HepG2 (cell line): ENCODE measurements around the gene RING1. TPM values are rescaled to one million over a fixed set of nuclear protein-coding genes. Genes with fewer than 3 reads are reported as not detected.

ENCODE experiments used
- ATAC-seq: fragments of 200-7000 bp; cut with Tn5 transposase; 3 replicates; pipeline ENCODE4 v1.9.1; 2020; ENCODE audit warnings: mild to moderate bottlenecking, moderate library complexity
- BruUV-seq: library from RNA; stranded (reverse); fragments of 400-500 nt; replicated peaks from 2 replicates; lab custom pipeline; 2021; lab: Mats Ljungman, UMichigan
- CTCF ChIA-PET: fragments of 300-600 bp; formaldehyde crosslinking; extraction: SDS; loops from one replicate; lab custom pipeline; 2021; ENCODE audit warnings: low total read pairs, inconsistent platforms, low intra/inter-chr PET ratio; lab: Yijun Ruan, JAX
- POLR2A ChIA-PET: fragments of 350-600 bp; sonication (Branson Sonifier 250); formaldehyde crosslinking; loops from one replicate; lab custom pipeline; 2020; ENCODE audit warnings: antibody characterized with exemption, inconsistent platforms; lab: Yijun Ruan, JAX
- DNase-seq: peaks from one replicate; pipeline ENCODE4 v3.0.0-alpha.2; 2015; ENCODE audit warnings: low spot score
- FAIRE-seq: peaks from 3 replicates; lab custom pipeline; 2011; peaks lifted over from hg19 to GRCh38; lab: Jason Lieb, UNC
- H2AFZ ChIP-seq: one replicate; pipeline ENCODE4 v1.6.1; 2011; ENCODE audit warnings: low read length, inconsistent platforms
- H3K27ac ChIP-seq: fragments of 300-600 bp; 3 replicates; pipeline ENCODE4 v1.8.0; 2011; ENCODE audit warnings: mixed run types, mild to moderate bottlenecking, mixed read lengths, low read length, inconsistent platforms; ENCODE audit not compliant: insufficient read depth; ENCODE audit errors: extremely low read length
- H3K27me3 ChIP-seq, 2 experiments: fragments of 200-600 bp in 1 of 2; 2 replicates in 1 of 2; 3 replicates in 1 of 2; pipeline versions ENCODE4 v1.6.0 to v1.8.0; 2011; ENCODE audit warnings: low read length in 2 of 2, mild to moderate bottlenecking in 2 of 2, moderate library complexity in 2 of 2, inconsistent platforms in 1 of 2; ENCODE audit not compliant: insufficient read depth in 2 of 2, control insufficient read depth in 1 of 2
- H3K36me3 ChIP-seq, 2 experiments: fragments of 200-600 bp in 1 of 2; replicated peaks in 1 of 2; 2 replicates in 1 of 2; 3 replicates in 1 of 2; pipeline versions ENCODE4 v1.5.1 to v1.8.0; 2011; ENCODE audit warnings: low read length in 2 of 2, inconsistent platforms in 1 of 2; ENCODE audit not compliant: insufficient read depth in 2 of 2, control insufficient read depth in 1 of 2
- H3K4me1 ChIP-seq: 2 replicates; pipeline ENCODE4 v1.5.1; 2012; ENCODE audit warnings: low read length, inconsistent platforms; ENCODE audit not compliant: insufficient read depth
- H3K4me2 ChIP-seq: 2 replicates; pipeline ENCODE4 v1.6.0; 2011; ENCODE audit warnings: low read depth, low read length, inconsistent platforms
- H3K4me3 ChIP-seq, 3 experiments: fragments of 200-600 bp in 1 of 3; sonication (generic), shearing (Covaris generic) in 1 of 3; replicated peaks in 1 of 3; 2 replicates each; pipeline ENCODE4 v1.5.1; 2011 to 2016; ENCODE audit warnings: low read length in 3 of 3, inconsistent platforms in 2 of 3, low read depth in 2 of 3, mild to moderate bottlenecking in 2 of 3, control low read depth in 1 of 3, mixed read lengths in 1 of 3; ENCODE audit not compliant: insufficient read depth in 1 of 3
- H3K79me2 ChIP-seq: one replicate; pipeline ENCODE4 v1.6.1; 2011; ENCODE audit warnings: low read length, inconsistent platforms; ENCODE audit not compliant: insufficient read depth
- H3K9ac ChIP-seq: 2 replicates; pipeline ENCODE4 v1.6.0; 2011; ENCODE audit warnings: mild to moderate bottlenecking, low read depth, low read length, inconsistent platforms; ENCODE audit not compliant: insufficient read depth
- H3K9me3 ChIP-seq: 2 replicates; pipeline ENCODE4 v1.5.1; 2012; ENCODE audit warnings: mild to moderate bottlenecking, low read length
- H4K20me1 ChIP-seq: 2 replicates; pipeline ENCODE4 v1.6.0; 2011; ENCODE audit warnings: inconsistent platforms, mild to moderate bottlenecking, low read length, moderate library complexity; ENCODE audit not compliant: insufficient read depth
- AGO2 ChIP-seq: fragments of 200-400 bp; formaldehyde crosslinking; optimal IDR thresholded peaks from 2 replicates; pipeline ENCODE3; 2017; ENCODE audit warnings: mild to moderate bottlenecking, low read depth, low read length, moderate library complexity
- ATRX ChIP-seq: sonication (generic); formaldehyde crosslinking; IDR thresholded peaks from 2 replicates; pipeline ENCODE4 v1.4.0; 2020; ENCODE audit warnings: missing genetic modification reagents, borderline replicate concordance
- CAMTA2 ChIP-seq: sonication (generic); formaldehyde crosslinking; IDR thresholded peaks from 2 replicates; pipeline ENCODE4 v1.4.0; 2020; ENCODE audit warnings: mild to moderate bottlenecking, missing genetic modification reagents, borderline replicate concordance
- CBFB ChIP-seq: sonication (generic); formaldehyde crosslinking; IDR thresholded peaks from 2 replicates; pipeline ENCODE4 v1.4.0; 2020; ENCODE audit warnings: missing genetic modification reagents
- CEBPG ChIP-seq: IDR thresholded peaks from 2 replicates; pipeline ENCODE4 v1.6.1; 2016
- CHD4 ChIP-seq: fragments of 200-600 bp; sonication (generic); IDR thresholded peaks from 2 replicates; pipeline ENCODE4 v1.7.0; 2017; ENCODE audit warnings: mild to moderate bottlenecking, low read length, borderline replicate concordance
- FOXO1 ChIP-seq: sonication (generic); formaldehyde crosslinking; IDR thresholded peaks from 2 replicates; pipeline ENCODE4 v1.4.0; 2020; ENCODE audit warnings: missing genetic modification reagents
- HDAC2 ChIP-seq: sonication (generic); formaldehyde crosslinking; IDR thresholded peaks from 2 replicates; pipeline ENCODE4 v1.4.0; 2020; ENCODE audit warnings: missing genetic modification reagents
- IRF1 ChIP-seq: sonication (generic); formaldehyde crosslinking; IDR thresholded peaks from 2 replicates; pipeline ENCODE4 v1.4.0; 2020; ENCODE audit warnings: low read depth, mild to moderate bottlenecking, missing genetic modification reagents
- KAT8 ChIP-seq: IDR thresholded peaks from 2 replicates; pipeline ENCODE4 v1.6.1; 2016; ENCODE audit warnings: missing genetic modification reagents, missing compliant biosample characterization
- KDM5B ChIP-seq: sonication (generic); formaldehyde crosslinking; IDR thresholded peaks from 2 replicates; pipeline ENCODE4 v1.4.0; 2020; ENCODE audit warnings: missing genetic modification reagents, mild to moderate bottlenecking, borderline replicate concordance
- RBM22 ChIP-seq: fragments of 200-400 bp; formaldehyde crosslinking; optimal IDR thresholded peaks from 2 replicates; pipeline ENCODE3; 2017; ENCODE audit warnings: mild to moderate bottlenecking, low read length, moderate library complexity
- SMYD3 ChIP-seq: sonication (generic); formaldehyde crosslinking; IDR thresholded peaks from 2 replicates; pipeline ENCODE4 v1.8.1; 2023; ENCODE audit warnings: mild to moderate bottlenecking, missing genetic modification reagents
- ZFAT ChIP-seq: sonication (generic); formaldehyde crosslinking; conservative IDR thresholded peaks from 2 replicates; pipeline ENCODE4 v1.8.1; 2023; ENCODE audit warnings: missing genetic modification reagents, inconsistent platforms
- ZNF20 ChIP-seq: sonication (generic); formaldehyde crosslinking; IDR thresholded peaks from 2 replicates; pipeline ENCODE4 v1.4.0; 2020; ENCODE audit warnings: mild to moderate bottlenecking, moderate library complexity, missing genetic modification reagents
- ZNF572 ChIP-seq: sonication (generic); formaldehyde crosslinking; IDR thresholded peaks from 2 replicates; pipeline ENCODE4 v1.5.1; 2020; ENCODE audit warnings: mild to moderate bottlenecking, missing genetic modification reagents
- ZNF772 ChIP-seq: sonication (generic); formaldehyde crosslinking; IDR thresholded peaks from 2 replicates; pipeline ENCODE4 v1.5.0; 2020; ENCODE audit warnings: mild to moderate bottlenecking, missing genetic modification reagents
- ZNF839 ChIP-seq: sonication (generic); formaldehyde crosslinking; IDR thresholded peaks from 2 replicates; pipeline ENCODE4 v1.4.0; 2020; ENCODE audit warnings: missing genetic modification reagents, mild to moderate bottlenecking, borderline replicate concordance
- ZSCAN29 ChIP-seq: sonication (generic); formaldehyde crosslinking; conservative IDR thresholded peaks from 2 replicates; pipeline ENCODE4 v1.4.0; 2020; ENCODE audit warnings: mild to moderate bottlenecking, missing genetic modification reagents
- WGBS: methylation state at CpG from one replicate; pipeline ENCODE4 v1.1.6; 2017; ENCODE audit warnings: low lambda C conversion rate; 5-methylcytosine and 5-hydroxymethylcytosine counted together
- in situ Hi-C: cut with HindIII; loops from 2 replicates; pipeline ENCODE4 v1.10.0; 2017; ENCODE audit warnings: low pct_unique_long_range_greater_than_20kb; ENCODE audit not compliant: extremely low pct_ligation_motif_present
- intact Hi-C: fragments of 100-400 bp; cut with micrococcal nuclease; formaldehyde crosslinking; loops from one replicate; pipeline ENCODE4 v1.10.0; 2022; ENCODE audit not compliant: unreplicated experiment
- polyA plus RNA-seq, 8 experiments: library from polyadenylated mRNA; depleted of rRNA in 3 of 8; stranded (reverse) in 7 of 8; unstranded in 1 of 8; fragments of >200 nt; fragmentation: Illumina TruSeq in 4 of 8; extraction: Trizol in 4 of 8; gene quantifications; 2 replicates each; pipeline versions ENCODE4 v1.2.1 to v1.2.3, GENCODE V29; 2011 to 2016; ENCODE audit warnings: low read depth in 4 of 8, missing spikeins in 1 of 8, mixed read lengths in 1 of 8; ENCODE audit not compliant: insufficient read depth in 1 of 8
- total RNA-seq, 5 experiments: library from RNA; depleted of rRNA; stranded (reverse); fragments of >200 nt; fragmentation: Illumina TruSeq; extraction: Trizol; gene quantifications; 2 replicates each; pipeline ENCODE4 v1.2.3, GENCODE V29; 2016; ENCODE audit warnings: low read depth in 1 of 5

Gene RING1
- total and polyA plus RNA-seq, 2 of the 13 experiments (the other 11 are each of a cell fraction or from before 2014, with no cell fraction given): 23.9 to 33.6 TPM

DNA sequence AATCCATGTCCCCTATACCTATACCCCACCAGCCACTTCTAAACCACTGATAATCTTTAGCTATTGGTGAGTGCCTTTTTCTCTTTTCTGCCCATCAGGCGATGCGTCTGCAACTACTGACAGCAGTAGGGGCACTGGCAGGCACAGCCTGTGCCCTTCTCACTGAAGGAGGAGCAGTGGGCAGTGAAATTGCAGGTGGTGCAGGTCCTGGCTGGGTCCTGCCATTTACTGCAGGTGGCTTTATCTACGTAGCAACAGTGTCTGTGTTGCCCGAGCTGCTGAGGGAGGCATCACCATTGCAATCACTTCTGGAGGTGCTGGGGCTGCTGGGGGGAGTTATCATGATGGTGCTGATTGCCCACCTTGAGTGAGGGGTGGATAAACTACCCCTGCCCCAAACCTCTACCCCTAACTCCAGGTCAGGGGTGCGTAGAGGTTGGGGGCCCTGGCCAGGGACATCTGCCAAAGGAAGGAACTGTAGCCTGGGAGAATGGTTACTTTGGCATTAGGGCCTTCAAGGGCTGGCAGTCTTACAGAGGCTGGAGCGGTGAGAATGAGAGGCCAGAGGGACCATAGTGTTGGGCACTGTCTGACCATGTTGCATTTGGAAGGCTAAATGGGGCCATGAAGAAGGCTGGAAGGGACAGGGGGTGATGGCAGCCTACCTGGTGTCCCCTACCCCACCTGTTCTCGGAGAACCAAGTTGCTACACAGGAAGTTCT lies 4.7 kb upstream of the RING1 start:
- Histone ChIP-seq H3K27me3 (peaks cover 0 to 4% of the 10 kb centered on the region in 2 experiments; a peak in 1 of 5 replicates), H3K36me3 (peaks cover 10 to 24% of the 10 kb centered on the region in 2 experiments), H3K4me2 (peak overlapping the region; percentile 99), H3K27ac (peak overlapping the region; percentile 75), H3K4me1 (peaks cover 63% of the 10 kb centered on the region), H3K9me3 (no peaks in the 10 kb centered on the region), H3K9ac (peak overlapping the region; percentile 17; the same call in 1 of the 2 replicates), H3K4me3 (peak overlapping the region in 1 of 3 experiments; percentile 80; a peak in 3 of 6 replicates), H2AFZ (no peak overlapping the region), H4K20me1 (peaks cover 13% of the 10 kb centered on the region; the same call in 1 of the 2 replicates), H3K79me2 (peaks cover 47% of the 10 kb centered on the region)
- in situ Hi-C loops (loop anchor here (5.0 to 10.0 kb wide), 3 partner anchors 44 to 211 kb away; partner anchors contain the start of genes CUTA, PHF1 and RGL2), intact Hi-C loops (no loop called here)
- ATAC-seq (no peak), FAIRE-seq (no peak), DNase-seq (no peak)
- no TSS peak for BruUV-seq
- TF ChIP-seq ZNF572 (CRISPR knock-in tag): no peak
- peak; percentile 48 for TF ChIP-seq RBM22
- no peak for TF ChIP-seq ATRX
- 0 out of 2 replicates have a peak, but pooled peaks have one; percentile 8 for TF ChIP-seq CAMTA2 (CRISPR knock-in tag)
- no peak for TF ChIP-seq CBFB (CRISPR knock-in tag)
- no peak for TF ChIP-seq ZNF839 (CRISPR knock-in tag)
- no peak for TF ChIP-seq ZNF772 (CRISPR knock-in tag)
- TF ChIP-seq CHD4: 0 out of 2 replicates have a peak, but pooled peaks have one; percentile 2
- no peak for TF ChIP-seq SMYD3
- TF ChIP-seq KAT8 (CRISPR knock-in tag): no peak
- peak; percentile 52 for TF ChIP-seq AGO2
- TF ChIP-seq FOXO1 (CRISPR knock-in tag): no peak
- no peak for TF ChIP-seq ZFAT (CRISPR knock-in tag)
- TF ChIP-seq HDAC2 (CRISPR knock-in tag): no peak
- 0 out of 2 replicates have a peak, but pooled peaks have one; percentile 2 for TF ChIP-seq KDM5B
- TF ChIP-seq CEBPG (CRISPR knock-in tag): no peak
- no peak for TF ChIP-seq ZNF20 (CRISPR knock-in tag)
- TF ChIP-seq ZSCAN29 (CRISPR knock-in tag): no peak
- TF ChIP-seq IRF1 (CRISPR knock-in tag): no peak
- POLR2A ChIA-PET: interaction anchor here (0.7 to 2.2 kb wide), 3 partner anchors 46 to 94 kb away, joined by 3 to 16 read pairs (median 4); no protein-coding TSS in a partner anchor
- WGBS: 95% methylated on average over 7 of the region's 7 CpGs
- CTCF ChIA-PET: no interaction called here
